ENCODE data around the gene HOXA9. TPM values are rescaled to one million over a fixed set of nuclear protein-coding genes. Genes with fewer than 3 reads are reported as not detected.

The HOXA9 gene
- polyA plus RNA-seq, 1 donor from 2014 or later = not detected

DNA sequence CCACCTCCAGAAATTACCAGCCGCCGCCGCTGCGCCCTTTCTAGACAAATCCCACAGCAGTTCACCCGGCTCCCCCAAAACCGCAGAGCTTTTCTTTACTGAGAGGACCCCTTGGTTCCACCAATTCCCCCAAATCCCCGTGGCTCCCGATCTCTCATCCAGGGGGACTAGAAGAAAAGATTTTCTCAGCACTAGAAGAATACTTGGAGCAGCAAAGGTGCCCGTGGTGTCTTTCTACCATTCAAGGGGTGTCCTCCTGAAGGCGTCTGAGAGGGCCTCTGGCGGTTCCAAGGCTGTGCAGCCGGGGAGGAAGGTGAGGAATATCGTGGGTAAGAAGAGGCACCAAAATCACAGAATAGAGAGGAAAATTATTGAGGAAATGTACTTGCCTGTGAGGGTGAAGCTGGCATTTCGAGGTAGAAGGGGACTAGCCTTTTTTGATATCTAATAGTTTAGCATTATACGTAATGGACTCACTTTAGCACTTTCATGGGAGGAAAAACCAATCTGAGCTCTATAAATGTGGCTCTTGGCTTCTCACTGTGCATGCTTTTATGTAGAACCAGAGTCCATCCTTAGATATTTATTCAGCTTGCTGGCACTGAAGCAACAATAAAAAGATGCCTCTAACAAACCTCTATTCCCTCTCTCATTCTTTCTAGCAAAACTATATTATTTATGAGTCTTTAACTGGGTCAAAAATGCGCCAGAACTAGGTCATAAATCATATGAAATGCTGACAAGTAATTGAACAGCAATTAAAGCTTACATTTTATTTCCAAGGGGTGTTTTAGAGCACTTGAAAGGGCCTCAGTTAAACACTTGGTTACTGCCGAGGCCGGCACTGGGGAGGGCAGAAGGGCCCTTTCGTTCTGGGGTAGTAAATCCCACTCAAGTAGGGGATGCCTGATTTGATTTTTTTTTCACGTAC, 49.0 kb downstream of the HOXA9 start:
- no peak overlapping the region for H3K9ac ChIP-seq (ENCODE audit: low read length)
- no peaks in the 10 kb centered on the region for H3K79me2 ChIP-seq (replicated peaks; ENCODE audit: insufficient read depth, low read length)
- no peak overlapping the region for H3K4me2 ChIP-seq (ENCODE audit: low read length)

GRCh38 chr7:27115221-27116026, 49.9 kb downstream of the HOXA9 start:
- H3K79me2 ChIP-seq (replicated peaks; ENCODE audit: insufficient read depth, low read length) = no peaks in the 10 kb centered on the region

More for the DNA sequence above, 49.0 kb downstream of the HOXA9 start:
- no peak overlapping the region for H3K4me3 ChIP-seq (ENCODE audit: low read length)
- TF ChIP-seq EP300 (conservative IDR thresholded peaks at IDR 0.05; ENCODE audit: poor library complexity, severe bottlenecking) (no peak), EZH2 (IDR thresholded peaks at IDR 0.05; ENCODE audit: borderline replicate concordance, insufficient read depth, low read length, poor library complexity, severe bottlenecking) (peak; percentile 29), SMC3 (conservative IDR thresholded peaks at IDR 0.05; ENCODE audit: poor library complexity) (no peak)
- H3K27me3 ChIP-seq (ENCODE audit: insufficient read depth, low read depth, low read length) = peaks cover 96% of the 10 kb centered on the region
- no peaks in the 10 kb centered on the region for H3F3A ChIP-seq (ENCODE audit: insufficient read depth, low read length, poor library complexity, severe bottlenecking)
- H3K36me3 ChIP-seq (ENCODE audit: insufficient read depth, low read length) = no peaks in the 10 kb centered on the region
- H4K20me1 ChIP-seq (ENCODE audit: insufficient read depth) = no peaks in the 10 kb centered on the region
- no peak overlapping the region for H2AFZ ChIP-seq (ENCODE audit: low read depth, low read length)
- H3K9me3 ChIP-seq (ENCODE audit: low read length) = no peaks in the 10 kb centered on the region
- H3K9me2 ChIP-seq (ENCODE audit: insufficient read depth, low read length) = no peaks in the 10 kb centered on the region
- H3K27ac ChIP-seq (ENCODE audit: low read length) = no peak overlapping the region

GRCh38 chr7:27114881-27115220, 50.5 kb downstream of the HOXA9 start:
- H3K9me3 ChIP-seq (ENCODE audit: low read length) = no peaks in the 10 kb centered on the region
- no peaks in the 10 kb centered on the region for H3K36me3 ChIP-seq (ENCODE audit: insufficient read depth, low read length)
- no peak overlapping the region for H3K4me2 ChIP-seq (ENCODE audit: low read length)
- no peak overlapping the region for H3K27ac ChIP-seq (ENCODE audit: low read length)
- no peaks in the 10 kb centered on the region for H4K20me1 ChIP-seq (ENCODE audit: insufficient read depth)
- H3K27me3 ChIP-seq (ENCODE audit: insufficient read depth, low read depth, low read length) = peaks cover 96% of the 10 kb centered on the region
- H3F3A ChIP-seq (ENCODE audit: insufficient read depth, low read length, poor library complexity, severe bottlenecking) = no peaks in the 10 kb centered on the region
- TF ChIP-seq TAF1 (IDR thresholded peaks at IDR 0.05; ENCODE audit: low read depth) (no peak), EP300 (conservative IDR thresholded peaks at IDR 0.05; ENCODE audit: poor library complexity, severe bottlenecking) (no peak), POLR2AphosphoS5 (IDR thresholded peaks at IDR 0.05) (no peak), EZH2 (IDR thresholded peaks at IDR 0.05; ENCODE audit: borderline replicate concordance, insufficient read depth, low read length, poor library complexity, severe bottlenecking) (no peak), MXI1 (conservative IDR thresholded peaks at IDR 0.05; ENCODE audit: poor library complexity, severe bottlenecking) (no peak), SMC3 (conservative IDR thresholded peaks at IDR 0.05; ENCODE audit: poor library complexity) (no peak), RAD21 (conservative IDR thresholded peaks at IDR 0.05) (no peak)
- TF ChIP-seq, protein P1, sequence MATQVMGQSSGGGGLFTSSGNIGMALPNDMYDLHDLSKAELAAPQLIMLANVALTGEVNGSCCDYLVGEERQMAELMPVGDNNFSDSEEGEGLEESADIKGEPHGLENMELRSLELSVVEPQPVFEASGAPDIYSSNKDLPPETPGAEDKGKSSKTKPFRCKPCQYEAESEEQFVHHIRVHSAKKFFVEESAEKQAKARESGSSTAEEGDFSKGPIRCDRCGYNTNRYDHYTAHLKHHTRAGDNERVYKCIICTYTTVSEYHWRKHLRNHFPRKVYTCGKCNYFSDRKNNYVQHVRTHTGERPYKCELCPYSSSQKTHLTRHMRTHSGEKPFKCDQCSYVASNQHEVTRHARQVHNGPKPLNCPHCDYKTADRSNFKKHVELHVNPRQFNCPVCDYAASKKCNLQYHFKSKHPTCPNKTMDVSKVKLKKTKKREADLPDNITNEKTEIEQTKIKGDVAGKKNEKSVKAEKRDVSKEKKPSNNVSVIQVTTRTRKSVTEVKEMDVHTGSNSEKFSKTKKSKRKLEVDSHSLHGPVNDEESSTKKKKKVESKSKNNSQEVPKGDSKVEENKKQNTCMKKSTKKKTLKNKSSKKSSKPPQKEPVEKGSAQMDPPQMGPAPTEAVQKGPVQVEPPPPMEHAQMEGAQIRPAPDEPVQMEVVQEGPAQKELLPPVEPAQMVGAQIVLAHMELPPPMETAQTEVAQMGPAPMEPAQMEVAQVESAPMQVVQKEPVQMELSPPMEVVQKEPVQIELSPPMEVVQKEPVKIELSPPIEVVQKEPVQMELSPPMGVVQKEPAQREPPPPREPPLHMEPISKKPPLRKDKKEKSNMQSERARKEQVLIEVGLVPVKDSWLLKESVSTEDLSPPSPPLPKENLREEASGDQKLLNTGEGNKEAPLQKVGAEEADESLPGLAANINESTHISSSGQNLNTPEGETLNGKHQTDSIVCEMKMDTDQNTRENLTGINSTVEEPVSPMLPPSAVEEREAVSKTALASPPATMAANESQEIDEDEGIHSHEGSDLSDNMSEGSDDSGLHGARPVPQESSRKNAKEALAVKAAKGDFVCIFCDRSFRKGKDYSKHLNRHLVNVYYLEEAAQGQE (IDR thresholded peaks at IDR 0.05; ENCODE audit: borderline replicate concordance) = no peak
- TF ChIP-seq, protein P2, sequence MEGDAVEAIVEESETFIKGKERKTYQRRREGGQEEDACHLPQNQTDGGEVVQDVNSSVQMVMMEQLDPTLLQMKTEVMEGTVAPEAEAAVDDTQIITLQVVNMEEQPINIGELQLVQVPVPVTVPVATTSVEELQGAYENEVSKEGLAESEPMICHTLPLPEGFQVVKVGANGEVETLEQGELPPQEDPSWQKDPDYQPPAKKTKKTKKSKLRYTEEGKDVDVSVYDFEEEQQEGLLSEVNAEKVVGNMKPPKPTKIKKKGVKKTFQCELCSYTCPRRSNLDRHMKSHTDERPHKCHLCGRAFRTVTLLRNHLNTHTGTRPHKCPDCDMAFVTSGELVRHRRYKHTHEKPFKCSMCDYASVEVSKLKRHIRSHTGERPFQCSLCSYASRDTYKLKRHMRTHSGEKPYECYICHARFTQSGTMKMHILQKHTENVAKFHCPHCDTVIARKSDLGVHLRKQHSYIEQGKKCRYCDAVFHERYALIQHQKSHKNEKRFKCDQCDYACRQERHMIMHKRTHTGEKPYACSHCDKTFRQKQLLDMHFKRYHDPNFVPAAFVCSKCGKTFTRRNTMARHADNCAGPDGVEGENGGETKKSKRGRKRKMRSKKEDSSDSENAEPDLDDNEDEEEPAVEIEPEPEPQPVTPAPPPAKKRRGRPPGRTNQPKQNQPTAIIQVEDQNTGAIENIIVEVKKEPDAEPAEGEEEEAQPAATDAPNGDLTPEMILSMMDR (IDR thresholded peaks at IDR 0.05; ENCODE audit: poor library complexity, severe bottlenecking) = no peak
- no peak overlapping the region for H3K4me3 ChIP-seq (ENCODE audit: low read length)
- H3K9ac ChIP-seq (ENCODE audit: low read length) = no peak overlapping the region
- no peaks in the 10 kb centered on the region for H3K79me2 ChIP-seq (replicated peaks; ENCODE audit: insufficient read depth, low read length)
- H2AFZ ChIP-seq (ENCODE audit: low read depth, low read length) = no peak overlapping the region
- H3K9me2 ChIP-seq (ENCODE audit: insufficient read depth, low read length) = no peaks in the 10 kb centered on the region

More at GRCh38 chr7:27115221-27116026, 49.9 kb downstream of the HOXA9 start:
- no peaks in the 10 kb centered on the region for H3K9me3 ChIP-seq (ENCODE audit: low read length)
- no peak overlapping the region for H3K27ac ChIP-seq (ENCODE audit: low read length)
- peaks cover 96% of the 10 kb centered on the region for H3K27me3 ChIP-seq (ENCODE audit: insufficient read depth, low read depth, low read length)
- TF ChIP-seq, protein P2 (IDR thresholded peaks at IDR 0.05; ENCODE audit: poor library complexity, severe bottlenecking) = no peak
- TF ChIP-seq EZH2 (IDR thresholded peaks at IDR 0.05; ENCODE audit: borderline replicate concordance, insufficient read depth, low read length, poor library complexity, severe bottlenecking) = peak; percentile 51
- H3K4me2 ChIP-seq (ENCODE audit: low read length) = no peak overlapping the region
- no peaks in the 10 kb centered on the region for H3K9me2 ChIP-seq (ENCODE audit: insufficient read depth, low read length)
- no peak overlapping the region for H3K4me3 ChIP-seq (ENCODE audit: low read length)
- no peak overlapping the region for H2AFZ ChIP-seq (ENCODE audit: low read depth, low read length)
- no peaks in the 10 kb centered on the region for H4K20me1 ChIP-seq (ENCODE audit: insufficient read depth)
- no peaks in the 10 kb centered on the region for H3K36me3 ChIP-seq (ENCODE audit: insufficient read depth, low read length)
- H3F3A ChIP-seq (ENCODE audit: insufficient read depth, low read length, poor library complexity, severe bottlenecking) = no peaks in the 10 kb centered on the region
- no peak overlapping the region for H3K9ac ChIP-seq (ENCODE audit: low read length)

All from neural cell (in vitro differentiated cells).